GM19193 (cell line): ENCODE measurements around the gene ZBTB7C.

Experiments
- POLR2A ChIP-seq: IDR thresholded peaks from 4 replicates; pipeline ENCODE4 v1.6.1; 2011; ENCODE audit not compliant: insufficient read depth, insufficient read length; ENCODE audit errors: extremely low read depth

ZBTB7C gene

DNA sequence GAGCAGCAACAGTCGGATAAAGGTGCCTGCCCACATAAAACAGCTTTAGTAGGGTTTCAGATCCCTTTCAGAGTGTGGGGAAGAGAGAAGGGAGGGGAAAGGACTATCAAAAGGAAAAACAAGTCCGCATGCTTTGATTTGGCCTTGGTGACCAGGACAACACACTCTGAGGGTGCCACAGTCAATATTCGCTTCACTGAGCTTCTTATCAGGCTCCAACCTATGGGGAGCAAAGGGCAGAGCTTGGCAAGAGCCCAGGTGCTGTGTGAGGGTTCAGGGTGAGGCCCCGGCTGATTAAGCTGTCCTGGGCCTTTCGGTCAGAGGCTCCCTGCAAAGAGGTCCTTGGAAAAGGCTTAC is 241.3 kb downstream of the ZBTB7C start:
- no peak for TF ChIP-seq POLR2A

DNA sequence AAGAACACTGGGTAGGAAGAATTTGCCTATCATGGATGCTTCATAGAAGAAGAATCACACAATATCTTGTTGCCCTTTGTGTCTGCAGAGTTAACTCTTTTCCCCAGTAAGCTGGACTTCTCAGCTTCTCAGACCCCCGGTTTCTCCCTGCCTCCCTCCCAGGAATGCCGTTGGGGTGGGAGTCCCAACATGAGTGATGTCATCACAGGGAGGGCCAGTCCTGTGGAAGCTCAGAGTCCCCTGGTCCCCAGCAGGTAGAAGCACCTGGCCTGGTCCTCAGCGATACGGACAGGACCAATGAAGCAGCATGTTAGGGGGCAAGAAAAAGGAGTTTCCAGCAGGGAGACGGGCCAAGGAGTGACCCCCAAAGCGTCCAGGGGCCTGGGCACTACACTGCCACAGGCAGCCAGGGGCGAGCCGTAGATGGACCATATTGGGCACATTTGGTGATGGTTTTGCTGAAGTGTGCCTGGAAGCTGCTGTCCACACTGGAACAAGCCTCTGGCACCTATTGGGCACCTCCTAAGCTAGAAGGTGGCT is 242.8 kb downstream of the ZBTB7C start:
- TF ChIP-seq POLR2A, result no peak

DNA sequence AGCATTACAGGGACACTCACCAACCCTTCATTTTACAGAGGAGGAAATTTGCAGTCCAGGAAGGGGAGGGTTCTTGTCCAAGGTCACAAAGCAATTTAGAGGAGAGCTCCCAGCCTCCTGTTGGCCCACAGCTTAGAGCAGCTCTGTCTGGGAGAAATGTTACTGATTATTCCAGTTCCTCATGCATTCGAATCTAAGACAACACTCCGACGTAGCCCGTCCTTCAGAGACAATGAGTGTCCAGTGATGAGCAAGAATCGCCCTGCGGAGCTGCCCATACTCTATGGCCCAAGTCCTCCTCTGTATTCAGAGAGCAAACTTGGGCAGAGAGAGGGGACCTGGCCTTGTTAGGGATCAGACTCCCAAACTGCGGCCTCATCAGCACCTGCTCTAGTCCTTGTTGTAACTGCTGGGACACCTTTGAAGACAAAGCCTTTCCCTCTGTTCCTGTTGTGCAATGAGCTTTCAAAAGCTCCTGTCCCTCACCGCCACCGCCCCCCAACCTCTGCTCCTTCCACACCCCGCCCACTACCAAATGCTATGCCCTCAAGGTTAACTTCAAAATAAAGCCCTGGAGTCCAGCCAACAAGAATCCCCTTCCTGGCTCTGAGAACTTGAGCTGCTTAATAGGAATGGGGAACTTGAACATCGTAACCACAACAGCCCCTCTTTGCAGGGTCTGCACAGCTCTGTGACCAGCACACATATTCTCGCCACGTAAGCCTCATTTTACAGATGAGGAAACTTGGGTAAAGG is 243.9 kb downstream of the ZBTB7C start:
- TF ChIP-seq POLR2A, result no peak

DNA sequence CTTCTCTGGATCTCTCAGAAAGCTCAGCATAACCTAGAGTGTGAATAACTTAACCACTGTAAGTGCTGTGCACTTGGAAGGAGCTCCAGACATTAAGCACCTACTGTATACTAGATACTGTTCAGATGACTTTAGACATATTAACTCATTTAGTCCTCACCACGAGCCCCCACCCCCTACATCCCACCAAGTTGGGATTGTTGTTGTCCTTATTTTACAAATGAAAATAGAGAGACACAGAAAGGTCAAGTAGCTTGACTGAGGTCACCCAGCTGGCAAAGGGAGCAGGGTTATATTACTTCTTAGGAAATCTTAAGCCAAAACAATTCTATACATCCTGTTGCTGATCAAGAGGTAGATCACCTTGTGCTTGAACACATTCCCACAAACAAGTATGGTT is 244.5 kb downstream of the ZBTB7C start:
- TF ChIP-seq POLR2A, result no peak

DNA sequence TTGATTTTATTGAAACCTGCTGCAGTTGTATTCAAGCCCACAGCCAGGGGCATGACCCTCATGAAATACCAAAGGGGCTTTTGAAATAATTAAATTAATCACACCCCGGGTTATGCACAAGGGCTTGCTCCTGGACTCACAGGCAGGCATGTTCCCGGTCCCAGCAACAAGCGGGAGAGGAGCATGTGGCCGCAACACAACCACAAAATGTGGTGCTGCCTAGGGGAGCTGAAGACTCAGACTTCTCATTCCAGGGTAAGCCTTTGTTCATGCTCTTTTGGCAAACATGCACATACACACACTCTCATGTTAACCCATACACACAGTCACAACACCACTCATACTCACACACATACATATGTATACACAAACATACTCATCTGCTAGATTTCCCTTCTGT is 245.1 kb downstream of the ZBTB7C start:
- no peak for TF ChIP-seq POLR2A

DNA sequence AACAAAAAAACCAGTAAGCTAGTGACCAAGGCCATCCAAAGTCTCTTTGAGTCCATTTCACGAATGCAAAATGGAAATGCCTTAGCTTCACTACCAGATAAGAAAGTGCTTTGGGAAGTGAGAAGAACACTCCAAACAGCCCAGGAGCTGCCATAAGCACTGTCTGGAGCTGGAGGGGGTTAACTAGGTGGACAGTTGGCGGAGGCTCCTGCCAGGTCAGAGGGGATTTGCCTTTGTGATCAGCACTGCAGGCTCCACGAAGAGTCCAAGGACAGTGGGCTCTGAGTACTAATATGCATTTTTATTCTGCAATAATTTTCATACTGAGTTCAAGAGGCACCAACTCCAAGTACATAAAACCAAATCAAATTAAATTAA is 245.5 kb downstream of the ZBTB7C start:
- TF ChIP-seq POLR2A, result no peak

DNA sequence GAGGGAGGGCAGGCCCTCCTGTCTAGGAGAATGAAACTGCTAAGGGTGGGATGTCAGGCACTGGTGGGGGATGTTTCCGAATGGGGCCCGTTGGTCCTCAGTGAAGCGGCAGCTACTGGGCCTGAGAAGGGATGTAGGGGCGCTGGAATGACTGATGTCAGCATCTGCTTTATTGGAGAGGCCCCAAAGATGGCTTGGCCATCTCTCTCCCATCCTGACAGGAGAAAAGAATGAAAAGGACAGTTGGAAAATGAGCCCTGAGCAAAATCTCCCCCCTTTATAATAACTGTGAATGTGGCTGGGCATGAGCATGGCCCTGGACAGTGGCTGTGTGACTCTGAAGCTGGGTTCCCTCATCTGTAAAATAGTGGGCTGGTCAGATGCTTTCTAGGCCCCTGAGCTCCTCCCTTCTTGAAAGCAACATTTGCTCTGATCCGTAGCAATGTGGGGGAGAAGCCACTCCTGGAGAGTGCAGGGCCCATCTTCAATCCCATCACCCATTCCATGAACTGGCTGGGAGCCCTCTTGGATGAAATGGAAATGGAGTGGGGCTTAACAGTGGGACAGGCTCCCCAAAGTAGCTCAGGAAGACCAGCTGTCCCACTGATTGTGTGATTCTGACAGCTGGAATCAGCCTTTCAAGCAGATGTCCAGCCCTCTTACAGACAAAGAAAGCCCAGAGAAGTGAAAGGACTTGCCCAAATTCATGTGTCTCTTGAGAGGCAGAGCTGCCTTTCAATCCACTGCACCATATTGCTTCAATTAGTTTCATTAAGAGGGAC is 246.0 kb downstream of the ZBTB7C start:
- TF ChIP-seq POLR2A, result no peak

DNA sequence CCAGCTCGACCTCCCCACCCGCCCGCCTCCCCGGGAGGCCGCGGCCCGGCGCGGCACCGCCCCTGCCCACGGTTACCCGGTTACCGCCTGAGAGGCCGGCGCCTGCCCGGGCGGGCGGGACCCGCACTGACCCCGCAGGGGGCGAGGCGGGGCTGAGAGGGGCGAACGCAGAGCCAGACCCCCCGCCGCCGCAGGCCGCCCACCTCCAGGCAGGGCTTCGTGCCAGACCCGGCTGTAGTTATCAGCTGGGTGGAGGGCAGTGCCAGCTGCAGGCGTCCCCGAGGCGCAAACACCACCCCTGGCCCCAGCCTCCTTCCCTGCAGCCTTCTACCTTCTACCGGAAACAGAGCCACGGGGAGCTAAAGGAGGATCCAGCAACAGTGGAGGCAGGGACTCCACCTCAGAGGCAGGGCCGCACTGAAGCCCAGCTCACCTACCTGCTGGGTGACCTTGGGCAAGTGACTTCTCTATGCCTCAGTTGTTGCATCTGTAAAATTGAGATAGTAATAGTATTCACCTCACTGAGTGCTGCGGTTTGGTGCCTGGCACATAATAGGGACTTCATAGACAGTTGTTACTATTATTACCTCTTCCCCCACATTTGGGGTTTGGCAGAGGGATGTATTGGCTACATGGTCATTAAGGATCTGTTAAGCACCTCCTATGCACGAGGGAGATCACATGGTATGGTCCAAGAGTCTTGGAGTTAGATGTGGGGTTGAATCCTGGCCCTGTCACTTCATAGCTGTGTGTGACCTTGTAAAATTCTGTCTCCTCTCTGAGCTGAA is 247.1 kb downstream of the ZBTB7C start:
- no peak for TF ChIP-seq POLR2A

DNA sequence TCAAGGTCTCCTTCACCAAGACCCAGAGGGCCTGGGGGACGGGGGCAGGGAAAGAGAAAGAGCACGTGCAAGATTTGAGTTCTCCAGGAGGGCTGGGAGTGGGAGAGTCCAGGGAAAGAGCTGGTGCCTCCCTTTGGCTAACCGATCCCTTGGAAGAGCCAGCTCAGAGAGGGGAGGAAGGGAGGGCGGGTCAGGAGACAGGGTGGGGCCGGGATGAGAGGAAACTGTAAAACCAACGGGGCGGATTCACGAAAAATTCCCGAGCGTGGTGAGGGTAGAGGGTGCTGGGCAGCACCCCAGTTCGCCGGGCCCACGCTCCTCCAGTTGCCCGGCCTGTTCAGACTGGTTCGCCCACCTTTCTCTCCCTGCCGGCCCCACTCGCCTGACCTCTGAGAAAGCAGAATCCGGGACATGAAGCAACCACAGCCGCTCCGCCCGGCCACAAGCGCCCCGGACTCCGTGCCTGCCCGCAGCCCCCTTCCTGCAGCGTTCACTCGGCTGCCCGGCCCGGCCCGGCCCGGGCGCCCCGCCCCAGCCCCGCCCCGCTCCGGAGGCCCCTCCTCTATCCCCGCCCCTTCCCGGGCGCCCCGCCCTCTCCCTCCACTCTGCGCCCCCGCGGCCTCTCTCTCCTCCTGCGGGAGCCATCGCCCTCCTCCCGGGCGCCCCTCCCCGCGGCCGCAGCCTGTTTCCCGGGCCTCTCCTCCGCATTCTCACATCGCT is 247.8 kb downstream of the ZBTB7C start:
- TF ChIP-seq POLR2A, result no peak

DNA sequence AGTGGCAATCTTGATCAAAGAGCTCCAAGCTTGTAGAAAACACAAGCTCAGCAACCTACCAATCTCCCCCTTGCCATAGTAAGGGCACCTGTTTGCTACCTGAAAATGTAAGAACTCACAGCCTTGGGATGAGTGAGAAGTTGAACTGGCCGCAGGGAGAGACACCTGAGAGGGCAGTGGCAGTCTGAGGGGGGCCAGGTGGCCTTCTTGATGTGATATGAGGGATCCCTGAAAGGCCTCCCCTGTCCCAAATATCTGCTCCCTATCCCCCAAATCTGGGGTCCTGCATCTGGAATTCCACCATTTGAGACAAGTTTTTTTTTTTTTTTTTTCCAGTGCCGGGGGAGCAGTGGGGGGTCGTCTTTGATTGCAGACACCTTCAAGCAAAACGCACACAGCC is 248.6 kb downstream of the ZBTB7C start:
- TF ChIP-seq POLR2A, result no peak

DNA sequence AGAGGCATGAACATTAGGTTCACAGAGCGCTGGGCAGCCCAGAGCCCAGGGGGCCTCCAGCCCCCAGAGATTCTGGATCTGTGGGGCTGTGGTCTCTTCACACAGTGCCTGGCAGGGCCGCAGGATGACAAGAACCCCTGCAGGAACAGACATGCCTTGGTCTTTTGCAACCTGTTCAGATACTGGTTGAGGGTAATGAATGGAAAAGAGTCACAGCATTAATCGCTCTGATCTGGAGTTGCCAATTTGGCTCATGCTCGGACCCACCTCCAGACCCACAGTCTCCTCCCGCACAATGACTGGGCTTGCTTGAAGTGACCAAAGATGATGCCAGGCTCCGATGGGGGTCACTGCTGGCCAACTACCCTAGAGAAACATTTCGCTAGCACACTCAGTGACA is 249.4 kb downstream of the ZBTB7C start:
- no peak for TF ChIP-seq POLR2A

DNA sequence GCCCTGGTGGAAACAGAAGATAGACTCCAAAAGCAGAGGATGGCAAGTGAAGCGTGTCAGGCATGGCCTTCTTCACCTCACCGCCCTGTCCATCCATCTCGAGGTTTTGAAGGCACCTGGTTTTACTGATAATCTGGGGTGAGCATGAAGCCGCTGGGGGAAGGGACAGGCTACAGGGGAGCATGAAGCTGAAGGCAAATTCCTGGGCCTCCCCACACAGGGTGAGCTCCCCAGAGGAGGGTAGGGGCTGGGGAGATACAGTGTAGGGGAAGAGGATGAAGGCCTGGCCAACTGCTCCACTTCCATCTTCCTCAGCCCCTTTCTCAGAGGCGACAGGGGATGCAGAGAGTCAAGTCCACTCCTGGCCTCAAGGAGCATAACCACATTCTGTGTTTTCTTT is 250.5 kb downstream of the ZBTB7C start:
- no peak for TF ChIP-seq POLR2A

DNA sequence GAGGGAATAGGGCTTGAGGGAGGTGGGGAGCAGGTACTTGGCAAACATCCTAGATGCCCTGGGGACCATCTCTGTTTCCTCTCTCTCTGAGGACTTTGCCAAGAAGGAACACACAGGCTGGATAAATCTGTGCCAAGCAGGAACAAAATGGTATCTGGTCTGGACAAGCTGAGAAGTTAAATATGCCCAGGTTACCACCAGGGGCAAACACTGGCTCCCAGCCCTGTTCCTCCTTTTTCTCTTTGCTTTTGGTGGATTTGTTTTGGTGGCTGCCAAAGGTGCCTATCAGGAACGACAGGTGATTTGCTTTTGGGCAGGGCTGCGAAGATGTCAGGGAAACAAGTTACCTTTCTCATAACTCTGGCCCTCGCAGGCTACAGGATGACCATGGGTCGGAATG is 251.2 kb downstream of the ZBTB7C start:
- no peak for TF ChIP-seq POLR2A

DNA sequence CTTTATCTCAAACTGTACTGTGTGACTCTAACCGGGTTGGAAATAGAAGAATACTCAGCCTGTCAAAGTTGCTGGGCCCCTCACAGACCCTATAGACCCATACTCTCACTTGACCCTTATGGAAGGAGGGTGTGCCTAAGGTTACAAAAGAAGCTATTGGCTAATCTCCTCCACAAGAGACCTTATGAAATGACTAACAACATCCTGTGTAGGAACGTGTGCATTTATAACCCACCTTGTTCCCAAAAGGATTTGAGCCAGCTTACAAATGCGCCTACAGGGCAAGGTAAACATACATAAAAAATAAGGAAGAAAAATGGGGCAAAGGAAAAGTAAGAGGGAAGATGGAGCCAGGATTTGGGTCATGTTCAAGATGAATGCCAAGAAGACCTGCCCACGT is 253.3 kb downstream of the ZBTB7C start:
- TF ChIP-seq POLR2A, result no peak

DNA sequence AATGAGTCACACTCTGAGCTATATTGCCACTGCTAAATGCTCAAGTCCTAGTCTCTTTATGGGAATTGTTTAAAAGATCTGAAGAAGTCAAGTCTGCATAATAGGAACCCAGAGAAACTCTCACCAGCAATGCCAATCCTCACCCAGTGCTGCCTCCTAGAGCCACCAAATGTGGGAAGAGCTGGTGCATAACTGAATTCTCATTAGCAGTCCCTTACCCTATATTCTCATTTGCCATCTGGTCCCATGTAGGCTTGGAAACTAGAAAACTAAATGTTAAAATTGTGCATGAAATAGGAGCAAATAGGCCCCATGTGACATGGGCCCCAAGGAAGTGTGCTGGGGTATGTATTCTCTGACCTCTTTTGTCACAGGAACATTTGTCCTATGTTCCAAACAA is 254.4 kb downstream of the ZBTB7C start:
- no peak for TF ChIP-seq POLR2A
